HG02588 (cell line): ENCODE measurements around the gene CD27.
"Not testable (repeated sequence)": the region's sequence is repeated elsewhere in the genome, so short reads cannot be mapped to it uniquely, and the experiment has no call there.

Experiments
- ATAC-seq: cut with Tn5 transposase; IDR thresholded peaks from one replicate; pipeline ENCODE4 v1.9.1; 2021; ENCODE audit warnings: mild to moderate bottlenecking, moderate library complexity; ENCODE audit not compliant: unreplicated experiment

Gene CD27

GRCh38 chr12:6461401-6462233 lies 16.9 kb downstream of the CD27 start:
- peak; percentile 66 for ATAC-seq

- ATAC-seq = no peak
Observed at GRCh38 chr12:6462234-6462995, 17.7 kb downstream of the CD27 start.

GRCh38 chr12:6463216-6463615 lies 18.5 kb downstream of the CD27 start:
- ATAC-seq = no peak

- no peak for ATAC-seq
Observed at GRCh38 chr12:6463858-6464257, 19.1 kb downstream of the CD27 start.

- no peak for ATAC-seq
Observed at GRCh38 chr12:6464531-6464930, 19.8 kb downstream of the CD27 start.

- no peak for ATAC-seq
Observed at GRCh38 chr12:6465467-6466183, 20.9 kb downstream of the CD27 start.

- ATAC-seq = no peak
Observed at GRCh38 chr12:6466184-6466573, 21.4 kb downstream of the CD27 start.

- not testable (repeated sequence) for ATAC-seq
Observed at GRCh38 chr12:6466751-6467150, 22.0 kb downstream of the CD27 start.

GRCh38 chr12:6467571-6468282 lies 23.0 kb downstream of the CD27 start:
- ATAC-seq = not testable (repeated sequence)

- ATAC-seq = no peak
Observed at GRCh38 chr12:6468283-6468575, 23.5 kb downstream of the CD27 start.

GRCh38 chr12:6469092-6469491 lies 24.3 kb downstream of the CD27 start:
- no peak for ATAC-seq

GRCh38 chr12:6469609-6470374 lies 25.0 kb downstream of the CD27 start:
- no peak for ATAC-seq

- peak; percentile 88 for ATAC-seq
Observed at GRCh38 chr12:6470375-6471163, 25.8 kb downstream of the CD27 start, which contains the start of gene VAMP1. Gene VAMP1 (minus strand): TSS chr12:6470677. CDS start chr12:6470531, 146 bp downstream.

GRCh38 chr12:6471989-6472360 lies 27.2 kb downstream of the CD27 start:
- ATAC-seq = no peak

- ATAC-seq = no peak
Observed at GRCh38 chr12:6472491-6472890, 27.7 kb downstream of the CD27 start.

- ATAC-seq = not testable (repeated sequence)
Observed at GRCh38 chr12:6475233-6475975, 30.6 kb downstream of the CD27 start.

- ATAC-seq = no peak
Observed at GRCh38 chr12:6476489-6476888, 31.7 kb downstream of the CD27 start.

- not testable (repeated sequence) for ATAC-seq
Observed at GRCh38 chr12:6477601-6478377, 33.0 kb downstream of the CD27 start.
